ENCODE results near the gene LMF2.

LMF2 gene

DNA sequence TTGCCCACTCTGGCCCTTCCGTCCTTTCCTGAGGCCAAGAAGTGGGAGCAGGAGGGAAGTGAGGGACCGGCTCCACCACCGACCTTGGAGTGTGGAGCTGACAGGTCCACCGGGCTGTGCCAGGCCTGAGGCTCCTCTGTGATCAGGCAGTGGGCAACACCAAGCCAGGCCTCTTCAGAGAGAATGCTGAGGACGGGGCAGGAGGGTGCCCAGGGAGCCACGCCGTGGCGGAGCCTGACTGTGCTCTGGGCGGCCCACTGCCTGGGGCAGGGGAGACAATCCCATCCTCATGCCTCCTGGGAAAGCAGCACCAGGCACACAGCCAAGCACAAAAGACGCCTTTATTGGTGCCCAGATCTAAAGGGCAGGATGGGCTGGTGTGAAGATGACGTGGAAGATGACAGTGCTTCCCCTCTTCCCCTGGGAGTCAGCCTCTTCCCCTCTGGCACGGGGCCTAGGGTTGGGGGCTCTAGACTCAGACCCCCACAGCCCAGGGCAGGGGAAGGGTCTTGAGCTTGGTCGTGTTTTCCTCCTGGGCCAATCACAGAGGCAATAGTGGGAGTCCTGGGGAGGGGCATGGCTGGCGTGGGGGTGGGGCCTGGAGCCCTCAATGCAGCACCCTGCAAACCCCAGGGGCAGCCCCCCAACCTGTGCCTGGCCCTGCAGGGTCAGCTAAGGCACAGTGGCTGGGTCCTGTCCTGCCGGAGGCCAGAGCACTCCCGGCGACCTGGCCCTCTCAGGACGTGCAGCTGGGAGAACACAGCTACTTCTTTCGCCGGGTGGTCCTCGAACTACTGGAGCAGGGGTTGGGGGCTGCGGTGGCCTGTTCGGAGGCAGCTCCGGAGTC is 4.7 kb downstream of the LMF2 start:
- DNase-seq (ENCODE audit: low read depth), result no peak

DNA sequence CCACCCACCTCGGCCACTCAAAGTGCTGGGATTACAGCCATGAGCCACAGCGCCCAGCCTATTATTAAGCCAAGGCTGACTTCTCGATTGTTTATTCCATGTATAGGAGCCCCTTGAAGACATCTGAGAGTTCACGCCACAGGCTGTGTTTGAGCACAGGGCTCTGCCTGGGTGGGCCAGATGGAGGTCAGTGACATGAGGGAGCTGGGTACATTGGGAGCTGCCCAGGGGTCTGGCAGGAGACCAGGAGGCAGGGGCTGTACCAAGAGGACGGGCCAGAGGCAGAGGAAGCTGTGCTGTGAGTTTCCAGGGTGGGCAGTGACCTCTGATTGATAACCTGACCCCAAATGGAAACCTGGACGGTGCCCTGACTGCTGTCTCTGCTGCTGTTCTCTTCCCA is 5.4 kb downstream of the LMF2 start:
- no peak for DNase-seq (ENCODE audit: low read depth)

DNA sequence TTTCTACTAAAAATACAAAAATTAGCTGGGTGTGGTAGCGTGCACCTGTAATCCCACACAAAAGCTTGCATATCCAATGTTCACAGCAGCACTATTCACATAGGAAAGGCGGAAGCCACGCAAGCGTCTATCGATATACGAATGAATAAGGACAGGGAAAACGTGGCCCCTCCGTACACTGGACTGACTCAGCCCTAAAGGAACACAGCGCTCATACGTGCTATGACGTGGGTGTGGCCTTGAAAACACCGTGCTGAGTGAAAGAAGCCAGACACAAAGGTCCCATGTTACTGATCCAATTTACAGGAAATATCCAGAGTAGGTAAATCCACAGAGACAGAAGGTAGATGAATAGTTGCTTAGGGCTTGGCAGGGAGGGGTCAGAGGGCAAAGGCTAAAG is 7.0 kb downstream of the LMF2 start:
- no peak for DNase-seq (ENCODE audit: low read depth)

DNA sequence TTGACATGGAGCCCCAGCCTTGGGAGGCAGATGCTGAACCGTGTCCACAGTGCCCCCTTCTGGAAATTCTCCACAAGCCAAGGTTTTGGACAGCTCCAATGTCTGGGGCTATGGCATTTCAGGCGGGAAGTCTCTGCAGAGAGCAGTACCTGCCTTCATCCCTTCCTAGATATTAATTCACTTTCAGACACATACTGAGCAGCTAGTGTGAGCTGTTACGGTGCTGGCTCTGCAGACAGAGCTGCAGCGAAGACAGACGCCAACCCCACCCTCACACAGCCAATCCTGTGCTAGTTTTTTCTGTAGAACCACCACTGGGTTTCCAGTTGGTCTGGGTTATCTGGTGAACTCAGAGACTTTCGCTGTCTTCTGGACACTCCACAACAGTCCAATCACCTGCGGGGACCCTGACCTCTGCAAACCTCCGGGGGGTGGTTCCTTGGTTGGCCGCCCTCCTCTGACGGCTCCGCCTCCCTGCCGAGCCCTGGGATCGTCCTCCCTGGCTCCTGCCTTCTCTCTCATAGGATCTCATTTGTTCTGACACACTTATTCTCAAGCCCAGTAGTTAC is 9.1 kb downstream of the LMF2 start:
- DNase-seq (ENCODE audit: low read depth), result peak; percentile 65

DNA sequence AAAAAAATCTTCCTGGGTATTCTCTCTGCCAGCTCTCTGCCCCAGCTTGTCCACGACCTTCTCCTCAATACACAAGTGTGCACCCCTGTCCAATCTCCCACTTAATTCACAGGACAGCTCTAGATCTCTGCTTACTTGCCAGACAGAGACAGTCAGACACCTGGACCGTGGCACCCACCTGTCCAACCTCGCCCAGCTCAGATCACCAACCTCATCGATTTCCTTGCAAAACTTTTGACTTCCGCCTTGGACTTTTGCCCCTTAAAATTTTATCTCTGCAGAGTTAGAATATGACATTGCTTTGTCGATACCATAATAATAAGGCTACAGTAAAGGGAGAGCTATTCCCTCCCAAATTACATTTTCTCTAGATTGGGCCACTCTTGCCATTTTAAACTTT is 10.4 kb downstream of the LMF2 start:
- no peak for DNase-seq (ENCODE audit: low read depth)

DNA sequence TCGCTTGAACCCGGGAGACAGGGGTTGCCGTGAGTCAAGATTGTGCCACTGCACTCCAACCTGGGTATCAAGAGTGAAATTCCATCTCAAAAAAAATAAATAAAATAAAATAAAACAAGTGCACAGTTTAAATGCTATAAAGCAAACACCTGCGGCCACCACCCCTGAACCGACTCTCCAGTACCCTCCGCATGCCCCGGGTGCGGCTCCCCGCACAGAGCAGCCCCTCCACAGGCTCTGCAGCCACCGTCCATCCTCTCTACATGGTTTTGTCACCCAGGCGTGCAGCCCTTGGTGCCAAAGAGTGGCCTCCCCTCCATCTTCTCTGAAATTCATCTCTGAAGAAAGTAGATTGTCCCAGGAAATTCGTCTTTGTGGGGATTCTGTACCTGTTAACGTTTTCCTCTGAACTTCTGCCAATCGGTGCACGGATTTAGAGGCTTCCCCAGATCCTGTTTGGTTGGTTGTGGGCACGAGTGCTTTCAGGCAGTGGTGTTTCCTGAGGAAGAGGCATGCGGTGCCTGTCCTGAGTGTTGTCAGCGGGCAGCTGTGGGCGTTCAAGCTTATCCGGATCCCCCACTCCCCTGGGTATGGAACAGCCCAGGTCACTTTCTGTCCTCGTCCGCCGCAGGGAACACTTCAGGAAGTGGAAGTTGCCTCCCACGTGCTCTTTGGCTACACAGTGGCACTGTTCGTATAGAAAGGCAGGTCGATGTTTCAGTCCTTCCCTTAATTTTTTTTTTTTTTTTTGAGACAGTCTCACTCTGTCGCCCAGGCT is 16.8 kb downstream of the LMF2 start:
- no peak for DNase-seq (ENCODE audit: low read depth)

DNA sequence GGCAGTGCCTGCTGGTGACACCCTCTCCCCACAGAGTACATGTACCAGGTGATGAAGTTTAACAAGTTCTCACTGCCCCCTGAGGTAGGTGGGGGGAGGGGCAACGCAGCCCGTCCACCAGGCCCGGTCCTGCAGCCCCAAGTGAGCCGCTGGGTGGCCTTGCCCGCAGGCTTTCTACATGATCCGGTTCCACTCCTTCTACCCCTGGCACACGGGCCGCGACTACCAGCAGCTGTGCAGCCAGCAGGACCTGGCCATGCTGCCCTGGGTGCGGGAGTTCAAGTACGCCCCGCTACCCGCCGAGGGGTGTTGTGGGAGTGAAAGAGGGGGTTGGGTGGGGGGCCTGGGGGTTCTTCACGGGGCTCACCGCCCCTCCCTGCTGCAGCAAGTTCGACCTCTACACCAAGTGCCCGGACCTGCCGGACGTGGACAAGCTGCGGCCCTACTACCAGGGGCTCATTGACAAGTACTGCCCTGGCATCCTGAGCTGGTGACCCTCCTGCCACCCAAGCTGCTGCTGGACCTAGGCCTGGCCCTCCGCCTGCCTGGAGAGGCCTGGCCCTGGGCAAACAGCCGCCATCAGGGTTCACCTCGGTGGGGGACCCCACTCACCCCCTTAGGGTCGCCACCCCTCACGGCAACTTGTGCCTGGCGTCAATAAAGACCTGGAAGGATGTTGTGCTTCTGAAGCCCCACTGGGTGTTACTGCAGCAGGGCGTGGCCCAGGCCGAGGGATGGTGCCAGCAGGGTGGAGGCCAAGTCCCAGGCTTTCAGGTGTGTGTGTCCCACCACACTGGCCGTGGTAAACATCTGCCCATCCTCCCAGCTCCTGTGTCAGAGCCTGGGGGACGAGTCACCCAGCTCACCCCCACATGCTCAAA is 17.9 kb downstream of the LMF2 start:
- DNase-seq (ENCODE audit: low read depth), result no peak

DNA sequence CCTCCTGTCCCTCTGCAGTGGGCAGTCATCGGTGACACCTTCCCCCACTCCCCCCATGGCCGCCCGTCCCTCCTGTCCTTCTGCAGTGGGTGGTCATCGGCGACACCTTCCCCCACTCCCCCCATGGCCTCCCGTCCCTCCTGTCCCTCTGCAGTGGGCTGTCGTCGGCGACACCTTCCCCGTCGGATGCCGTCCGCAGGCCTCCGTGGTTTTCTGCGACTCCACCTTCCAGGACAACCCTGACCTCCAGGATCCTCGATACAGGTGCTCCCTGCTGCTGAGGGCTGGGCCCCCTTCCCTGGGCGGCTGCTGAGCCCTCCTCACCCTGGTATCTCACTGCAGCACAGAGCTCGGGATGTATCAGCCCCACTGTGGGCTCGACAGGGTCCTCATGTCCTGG is 18.6 kb downstream of the LMF2 start:
- DNase-seq (ENCODE audit: low read depth), result no peak

DNA sequence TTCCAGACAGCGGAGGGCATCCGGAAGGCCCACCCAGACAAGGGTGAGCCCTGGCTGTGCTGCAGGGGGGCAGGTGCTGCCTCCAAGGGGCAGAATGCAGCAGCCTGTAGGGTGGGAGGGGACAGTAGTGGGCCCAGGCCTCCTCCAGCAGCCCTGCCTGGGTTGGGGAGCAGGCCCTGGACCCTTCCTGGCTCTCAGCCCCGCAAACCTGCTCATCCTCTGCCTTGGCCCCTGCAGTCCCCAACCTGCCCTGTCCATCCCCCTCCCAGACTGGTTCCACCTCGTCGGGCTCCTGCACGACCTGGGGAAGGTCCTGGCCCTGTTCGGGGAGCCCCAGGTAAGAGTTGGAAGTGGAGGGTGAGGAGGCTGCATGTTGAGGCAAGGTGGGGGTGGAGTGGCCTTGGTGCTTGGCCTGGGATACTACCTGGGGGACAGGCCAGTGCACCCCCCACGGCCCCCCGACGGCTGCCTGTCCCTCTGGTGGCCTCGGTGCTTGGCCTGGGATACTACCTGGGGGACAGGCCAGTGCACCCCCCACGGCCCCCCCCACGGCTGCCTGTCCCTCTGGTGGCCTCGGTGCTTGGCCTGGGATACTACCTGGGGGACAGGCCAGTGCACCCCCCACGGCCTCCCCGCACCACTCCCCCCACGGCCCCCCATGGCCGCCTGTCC is 19.4 kb downstream of the LMF2 start:
- DNase-seq (ENCODE audit: low read depth), result no peak

DNA sequence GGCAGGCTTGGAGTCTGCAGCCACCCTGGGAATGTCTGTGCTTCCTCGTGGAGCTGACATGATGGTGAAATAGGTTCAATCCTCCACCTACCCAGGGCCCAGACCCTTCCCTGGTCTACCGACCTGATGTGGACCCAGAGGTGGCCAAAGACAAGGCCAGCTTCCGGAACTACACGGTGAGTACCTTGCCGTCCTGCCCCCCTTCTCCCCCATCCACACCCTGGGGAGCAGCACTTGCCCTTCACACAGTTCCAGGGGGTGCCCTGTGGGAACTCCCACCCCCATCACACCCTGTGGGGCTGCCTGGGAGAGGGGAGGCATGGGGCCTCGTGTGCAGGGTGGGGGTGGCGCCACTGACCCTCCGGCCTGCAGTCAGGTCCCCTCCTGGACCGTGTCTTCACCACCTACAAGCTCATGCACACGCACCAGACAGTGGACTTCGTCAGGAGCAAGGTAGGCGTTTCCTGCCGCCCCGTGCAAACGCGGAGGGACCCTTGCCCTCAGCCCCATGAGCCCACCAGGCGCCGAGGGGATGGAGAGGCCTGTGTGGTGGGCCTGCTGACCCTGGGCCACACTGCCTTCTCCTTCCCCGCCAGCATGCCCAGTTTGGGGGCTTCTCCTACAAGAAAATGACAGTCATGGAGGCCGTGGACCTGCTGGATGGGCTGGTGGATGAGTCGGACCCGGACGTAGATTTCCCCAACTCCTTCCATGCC is 20.1 kb downstream of the LMF2 start:
- DNase-seq (ENCODE audit: low read depth), result no peak

DNA sequence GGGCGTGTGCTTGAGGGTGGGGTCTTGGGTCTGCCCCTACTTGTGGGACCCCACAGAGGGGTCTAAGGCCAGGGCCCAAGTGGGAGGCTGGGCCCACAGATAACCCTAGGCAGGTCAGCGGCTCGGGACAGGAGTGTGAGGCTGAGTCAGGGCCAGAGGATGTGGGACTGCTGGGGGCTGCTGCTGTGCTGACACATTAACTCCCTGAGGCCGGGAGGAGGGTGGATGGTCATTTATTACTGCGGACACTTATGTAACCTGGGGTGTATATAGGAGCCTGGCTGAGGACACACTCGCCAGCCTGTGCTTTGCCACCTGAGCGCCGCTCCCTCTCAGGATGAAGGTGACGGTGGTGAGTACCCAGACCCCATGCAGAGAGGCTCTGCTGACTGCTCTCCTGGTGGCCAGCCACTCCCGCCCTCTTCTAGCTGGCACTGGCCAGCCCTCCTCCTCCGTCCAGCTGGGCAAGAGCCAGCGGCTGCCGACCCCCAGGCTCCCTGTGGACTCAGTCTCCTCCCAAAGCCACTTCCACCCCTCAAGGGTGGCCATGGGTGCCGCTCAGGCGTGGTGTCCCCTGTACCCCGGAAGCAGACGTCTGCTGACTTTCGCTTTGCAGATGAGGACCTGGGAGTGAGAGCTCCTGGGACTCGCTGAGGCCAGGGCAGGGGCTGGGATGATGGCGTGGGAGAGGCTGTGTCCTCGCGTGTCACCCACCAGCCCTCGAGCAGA is 20.8 kb downstream of the LMF2 start, which contains the start of gene MIOX:
Gene MIOX (plus strand): TSS at position 299 of the 729 bp plus-strand sequence. CDS start 39 bp downstream, at position 338.
- peak; percentile 49 for DNase-seq (ENCODE audit: low read depth)

DNA sequence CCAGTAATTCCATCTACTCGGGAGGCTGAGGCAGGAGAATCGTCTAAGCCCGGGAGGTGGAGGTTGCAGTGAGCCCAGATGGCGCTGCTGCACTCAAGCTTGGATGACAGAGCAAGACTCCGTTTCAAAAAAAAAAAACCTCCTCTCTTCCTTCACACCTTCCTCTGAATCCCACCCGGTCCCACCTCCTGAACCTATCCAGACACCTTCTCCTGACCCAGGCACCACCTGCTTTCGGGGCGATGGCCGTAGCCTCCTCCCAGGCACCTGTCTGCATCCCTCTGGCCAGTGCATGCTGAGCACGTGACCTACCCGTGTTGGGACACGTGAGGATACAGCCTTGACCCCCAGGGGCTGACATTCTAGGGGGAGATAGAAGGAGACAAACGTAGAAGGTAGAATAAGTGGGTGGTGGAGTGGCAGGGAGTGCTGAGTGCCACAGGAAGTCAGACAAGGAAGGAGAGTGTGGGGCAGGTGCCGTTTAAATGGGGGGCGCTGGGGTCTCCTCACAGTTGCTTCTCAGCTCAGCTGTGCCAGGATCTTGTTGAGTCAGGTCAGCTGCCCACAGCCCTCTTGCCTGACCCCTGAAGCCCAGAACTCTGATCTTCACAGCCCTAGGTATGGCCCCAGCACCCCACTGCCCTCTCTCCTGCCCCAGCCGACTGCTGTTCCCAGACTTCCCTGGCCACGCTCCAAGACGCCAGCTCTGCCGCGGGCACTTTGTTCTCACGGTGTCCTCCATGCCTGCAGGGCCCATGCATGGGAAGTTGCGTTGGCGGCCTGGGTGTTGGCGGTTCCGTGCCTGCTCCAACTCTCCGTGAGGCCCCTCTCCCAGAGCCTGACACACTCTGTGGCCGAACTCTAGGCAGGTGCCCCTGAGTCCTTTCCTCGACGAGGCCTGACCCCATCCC is 22.0 kb downstream of the LMF2 start:
- peak; percentile 32 for DNase-seq (ENCODE audit: low read depth)

DNA sequence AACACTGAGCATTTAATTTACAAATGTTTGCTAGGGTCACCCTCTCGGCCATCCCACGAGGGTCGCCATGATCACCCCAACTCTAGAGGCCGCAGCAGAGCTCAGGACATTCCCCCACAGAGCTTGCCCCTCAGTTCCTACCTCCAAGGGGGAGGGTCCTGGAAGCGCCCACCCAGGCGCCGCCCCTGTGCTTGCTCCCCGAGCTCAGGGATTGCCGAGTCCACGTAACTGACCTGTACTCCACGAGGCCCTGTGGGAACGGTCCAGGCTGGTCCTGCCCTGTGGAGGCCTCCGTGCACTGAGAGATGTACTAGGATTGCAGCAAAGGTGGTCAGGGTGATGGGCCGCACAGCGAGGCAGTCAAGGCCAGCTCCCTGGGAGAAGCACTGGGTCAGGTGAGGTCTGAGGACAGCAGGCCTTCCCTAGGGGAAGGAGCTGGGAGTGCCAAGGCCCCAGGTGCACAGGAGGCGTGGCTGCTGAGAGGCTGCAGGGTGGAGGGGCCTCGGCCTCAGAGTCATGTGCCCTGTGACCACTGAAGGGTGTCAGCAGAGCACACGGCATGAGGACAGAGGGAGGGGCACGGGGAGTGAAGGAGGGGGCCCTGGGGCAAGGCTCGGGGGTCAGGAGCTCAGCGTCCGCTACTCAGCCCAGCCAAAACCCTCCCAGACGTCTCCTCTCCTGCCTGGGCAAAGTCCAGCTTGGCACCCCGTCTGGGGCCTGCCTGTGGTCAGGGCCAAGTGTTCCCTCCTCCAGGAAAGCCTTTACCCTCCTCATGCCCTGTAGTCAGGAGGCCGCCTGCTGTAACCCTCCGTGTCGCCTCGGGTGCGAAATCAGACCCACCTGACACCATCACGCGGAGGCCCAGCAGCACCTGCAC is 23.3 kb downstream of the LMF2 start:
- no peak for DNase-seq (ENCODE audit: low read depth)

DNA sequence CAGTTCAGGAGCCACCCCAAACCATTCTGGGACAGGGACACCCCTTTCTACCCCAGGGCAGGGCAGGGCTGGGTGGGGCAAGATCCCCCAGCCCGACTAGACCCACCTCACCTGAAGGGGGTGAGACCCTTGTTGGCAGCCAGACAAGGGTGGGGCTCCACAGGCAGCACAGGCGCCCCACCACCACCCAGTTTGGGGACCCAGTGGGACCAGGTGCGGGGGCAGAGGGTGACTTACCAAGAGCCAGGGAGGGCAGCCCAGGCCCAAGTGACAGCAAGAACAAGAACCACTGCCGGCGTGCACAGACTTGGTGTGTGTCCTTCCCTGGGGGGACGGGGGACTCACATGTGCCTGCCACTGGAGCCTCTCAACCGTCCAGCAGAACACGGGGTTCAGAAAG is 23.9 kb downstream of the LMF2 start:
- DNase-seq (ENCODE audit: low read depth), result no peak

DNA sequence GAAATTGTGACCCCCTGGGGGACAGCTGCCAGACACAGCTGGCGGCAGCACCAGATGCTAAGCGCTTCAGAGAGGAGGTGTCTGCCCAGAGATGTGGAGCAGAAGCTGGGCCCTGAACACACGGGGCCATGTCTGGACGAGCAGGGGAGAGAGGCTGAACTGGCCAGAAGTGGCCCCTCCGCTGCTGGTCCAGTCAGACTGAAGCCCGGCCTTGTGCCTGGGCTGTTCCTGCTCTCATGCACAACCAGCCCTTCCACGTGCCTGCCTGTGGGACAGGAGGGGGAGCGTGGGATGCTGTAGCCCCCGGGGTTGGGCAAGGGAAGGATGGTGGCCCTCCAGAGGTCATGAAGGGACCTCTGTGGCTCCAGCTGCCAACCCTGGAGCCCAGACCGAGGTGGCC is 24.4 kb downstream of the LMF2 start:
- DNase-seq (ENCODE audit: low read depth), result no peak

DNA sequence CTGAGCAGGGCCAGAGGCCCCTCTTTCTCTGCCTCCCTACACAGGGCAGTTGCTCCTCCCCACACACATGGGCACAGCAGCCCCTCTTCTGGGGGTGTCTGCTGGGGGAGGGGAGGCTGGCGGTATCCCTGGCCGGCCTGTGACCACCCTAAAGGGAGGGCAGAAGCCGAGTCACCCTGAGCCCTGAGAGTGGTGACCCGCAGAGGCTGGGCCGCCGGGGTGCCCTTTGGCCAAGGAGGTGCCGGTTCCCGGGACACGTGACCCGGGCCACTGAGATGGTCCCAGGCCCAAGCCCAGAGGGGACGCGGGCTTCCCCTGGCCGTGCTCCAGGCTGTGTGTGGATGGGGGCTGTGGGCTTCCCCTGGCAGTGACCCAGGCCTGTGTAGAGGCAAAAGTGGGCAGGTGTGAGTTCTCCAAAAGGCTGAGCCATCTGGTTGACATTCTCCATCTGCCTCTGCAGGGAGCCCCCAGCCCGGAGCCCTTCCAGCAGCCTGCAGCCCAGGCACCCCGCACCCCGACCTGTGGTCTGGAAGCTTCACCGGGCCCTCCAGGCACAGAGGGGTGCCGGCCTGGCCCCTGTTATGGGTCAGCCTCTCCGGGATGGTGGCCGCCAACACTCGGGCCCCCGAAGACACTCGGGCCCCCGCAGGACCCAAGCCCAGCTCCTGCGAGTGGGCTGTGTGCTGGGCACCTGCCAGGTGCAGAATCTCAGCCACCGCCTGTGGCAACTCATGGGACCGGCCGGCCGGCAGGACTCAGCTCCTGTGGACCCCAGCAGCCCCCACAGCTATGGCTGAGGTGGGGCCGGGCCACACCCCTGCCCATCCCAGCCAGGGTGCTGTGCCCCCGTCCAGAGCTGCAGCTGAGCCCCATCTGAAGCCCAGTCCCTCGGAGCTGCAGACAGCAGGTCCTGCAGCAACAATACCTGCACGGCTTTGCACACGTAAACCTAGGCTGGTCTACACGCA is 25.1 kb downstream of the LMF2 start:
- DNase-seq (ENCODE audit: low read depth), result no peak

Data from EH (cell line).